H9 (cell line): ENCODE data around the gene TCEAL4. TPM values are rescaled to one million over a fixed set of nuclear protein-coding genes. Genes with fewer than 3 reads are reported as not detected.

Experiments used
- DNase-seq: peaks from one replicate; pipeline ENCODE4 v3.0.0-alpha.2; 2017
- H2AFZ ChIP-seq: one replicate; pipeline ENCODE4 v1.6.1; 2013; ENCODE audit warnings: mild to moderate bottlenecking, low read length, control low read depth, moderate library complexity
- H2AK5ac ChIP-seq: 2 replicates; pipeline ENCODE4 v1.6.1; 2013; ENCODE audit warnings: low read length, control low read depth, mixed read lengths; ENCODE audit not compliant: insufficient read length
- H2BK120ac ChIP-seq: one replicate; pipeline ENCODE4 v1.6.1; 2013; ENCODE audit warnings: low read depth, mild to moderate bottlenecking, low read length, control low read depth, inconsistent platforms; ENCODE audit not compliant: poor library complexity, severe bottlenecking
- H2BK12ac ChIP-seq: 2 replicates; pipeline ENCODE4 v1.6.1; 2013; ENCODE audit warnings: low read length, control low read depth, mixed read lengths, low read depth; ENCODE audit not compliant: insufficient read length
- H2BK15ac ChIP-seq: 2 replicates; pipeline ENCODE4 v1.6.1; 2013; ENCODE audit warnings: low read depth, low read length, control low read depth
- H2BK20ac ChIP-seq: one replicate; pipeline ENCODE4 v1.6.1; 2013; ENCODE audit warnings: low read depth, mild to moderate bottlenecking, low read length, control low read depth, inconsistent platforms; ENCODE audit not compliant: poor library complexity, severe bottlenecking
- H2BK5ac ChIP-seq: 2 replicates; pipeline ENCODE4 v1.6.1; 2013; ENCODE audit warnings: low read length, control low read depth, mixed read lengths; ENCODE audit not compliant: insufficient read length
- H3K14ac ChIP-seq: 2 replicates; pipeline ENCODE4 v1.6.1; 2013; ENCODE audit warnings: low read length, control low read depth; ENCODE audit not compliant: insufficient read depth
- H3K18ac ChIP-seq: 2 replicates; pipeline ENCODE4 v1.6.1; 2013; ENCODE audit warnings: low read depth, mild to moderate bottlenecking, mixed read lengths, low read length, control low read depth; ENCODE audit not compliant: insufficient read length
- H3K23ac ChIP-seq: 2 replicates; pipeline ENCODE4 v1.6.1; 2013; ENCODE audit warnings: low read length, control low read depth, mixed read lengths, low read depth; ENCODE audit not compliant: insufficient read length
- H3K23me2 ChIP-seq: 2 replicates; pipeline ENCODE4 v1.6.1; 2013; ENCODE audit warnings: low read depth, mild to moderate bottlenecking, mixed read lengths, low read length, control low read depth; ENCODE audit not compliant: insufficient read length, poor library complexity, severe bottlenecking
- H3K27ac ChIP-seq: 2 replicates; pipeline ENCODE4 v1.5.1; 2013; ENCODE audit warnings: low read length, control low read depth, mixed read lengths, low read depth; ENCODE audit not compliant: insufficient read length
- H3K27me3 ChIP-seq: 2 replicates; pipeline ENCODE4 v1.6.1; 2013; ENCODE audit warnings: low read length, control low read depth, inconsistent platforms; ENCODE audit not compliant: insufficient read depth
- H3K4ac ChIP-seq: 2 replicates; pipeline ENCODE4 v1.6.1; 2013; ENCODE audit warnings: low read depth, mild to moderate bottlenecking, control low read depth, inconsistent platforms, low read length, moderate library complexity
- H3K4me1 ChIP-seq: 2 replicates; pipeline ENCODE4 v1.6.1; 2013; ENCODE audit warnings: low read length, control low read depth, inconsistent platforms; ENCODE audit not compliant: insufficient read depth
- H3K4me2 ChIP-seq: 2 replicates; pipeline ENCODE4 v1.6.1; 2013; ENCODE audit warnings: low read length, control low read depth, mixed read lengths; ENCODE audit not compliant: insufficient read length, insufficient read depth
- H3K56ac ChIP-seq: 2 replicates; pipeline ENCODE4 v1.6.1; 2013; ENCODE audit warnings: low read depth, mild to moderate bottlenecking, mixed read lengths, low read length, control low read depth; ENCODE audit not compliant: insufficient read length
- H3K79me1 ChIP-seq: 2 replicates; pipeline ENCODE4 v1.6.1; 2013; ENCODE audit warnings: low read depth, mild to moderate bottlenecking, moderate library complexity, low read length, control low read depth, inconsistent platforms; ENCODE audit not compliant: insufficient read depth, poor library complexity, severe bottlenecking
- H3K79me2 ChIP-seq: 2 replicates; pipeline ENCODE4 v1.6.1; 2013; ENCODE audit warnings: low read length, control low read depth, inconsistent platforms; ENCODE audit not compliant: insufficient read depth
- H3K9ac ChIP-seq: 2 replicates; pipeline ENCODE4 v1.6.1; 2013; ENCODE audit warnings: low read length, control low read depth, mixed read lengths; ENCODE audit not compliant: insufficient read length; ENCODE audit errors: extremely low read depth
- H3K9me3 ChIP-seq: one replicate; pipeline ENCODE4 v1.6.1; 2013; ENCODE audit warnings: low read depth, low read length, inconsistent platforms; ENCODE audit not compliant: control insufficient read depth
- H3T11ph ChIP-seq: one replicate; pipeline ENCODE4 v1.6.1; 2013; ENCODE audit warnings: mild to moderate bottlenecking, low read length, control low read depth, inconsistent platforms
- H4K20me1 ChIP-seq: one replicate; pipeline ENCODE4 v1.6.1; 2013; ENCODE audit not compliant: control insufficient read depth, insufficient read length, insufficient read depth
- H4K5ac ChIP-seq: 2 replicates; pipeline ENCODE4 v1.6.1; 2013; ENCODE audit warnings: low read depth, mild to moderate bottlenecking, mixed read lengths, low read length, control low read depth; ENCODE audit not compliant: insufficient read length
- H4K8ac ChIP-seq: replicated peaks from 2 replicates; pipeline ENCODE4 v1.6.1; 2013; ENCODE audit warnings: low read length, control low read depth, mixed read lengths, low read depth; ENCODE audit not compliant: insufficient read length
- H4K91ac ChIP-seq: 2 replicates; pipeline ENCODE4 v1.6.1; 2013; ENCODE audit warnings: low read depth, mild to moderate bottlenecking, moderate library complexity, mixed read lengths, low read length, control low read depth; ENCODE audit not compliant: insufficient read length
- H3K27ac Mint-ChIP-seq, 3 experiments: 2 replicates in 2 of 3; 3 replicates in 1 of 3; pipeline ENCODE4 v1.8.0; 2020 to 2021; ENCODE audit warnings: mixed read lengths in 3 of 3, mild to moderate bottlenecking in 1 of 3, moderate library complexity in 1 of 3
- H3K27me3 Mint-ChIP-seq: 2 replicates; pipeline ENCODE4 v1.8.0; 2021; ENCODE audit warnings: low read depth, mild to moderate bottlenecking, moderate library complexity, mixed read lengths
- H3K36me3 Mint-ChIP-seq, 3 experiments: 2 replicates in 2 of 3; 3 replicates in 1 of 3; pipeline ENCODE4 v1.8.0; 2020 to 2021; ENCODE audit warnings: low read depth in 3 of 3, mixed read lengths in 3 of 3; ENCODE audit not compliant: insufficient read depth in 1 of 3
- H3K4me1 Mint-ChIP-seq, 2 experiments: 2 replicates each; pipeline ENCODE4 v1.8.0; 2020; ENCODE audit warnings: mixed read lengths in 2 of 2
- H3K4me3 Mint-ChIP-seq, 2 experiments: 2 replicates in 1 of 2; 3 replicates in 1 of 2; pipeline ENCODE4 v1.8.0; 2020 to 2021; ENCODE audit warnings: mild to moderate bottlenecking in 2 of 2, mixed read lengths in 2 of 2, moderate library complexity in 1 of 2
- H3K9me3 Mint-ChIP-seq, 2 experiments: 2 replicates in 1 of 2; 3 replicates in 1 of 2; pipeline ENCODE4 v1.8.0; 2020; ENCODE audit warnings: mild to moderate bottlenecking in 2 of 2, mixed read lengths in 2 of 2, moderate library complexity in 1 of 2
- CTCF ChIP-seq: fragments of 200-600 bp; sonication (generic); conservative IDR thresholded peaks from 3 replicates; pipeline ENCODE4 v1.8.0; 2021; ENCODE audit warnings: antibody characterized with exemption, mild to moderate bottlenecking
- WGBS: extraction: QIAGEN DNeasy Blood & Tissue Kit; methylation state at CpG from one replicate; pipeline ENCODE4 v1.1.7; 2013; ENCODE audit warnings: missing lambda C conversion rate, low lambda C conversion rate, mixed read lengths; ENCODE audit not compliant: insufficient read length; ENCODE audit errors: extremely low coverage; 5-methylcytosine and 5-hydroxymethylcytosine counted together
- total RNA-seq: library from RNA; stranded (reverse); gene quantifications from 2 replicates; pipeline ENCODE4 v1.2.1, GENCODE V29; 2021

TCEAL4 gene
- total RNA-seq, 1 experiment from 2014 or later: 49.9 TPM

GRCh38 chrX:103635436-103635835 is 50.1 kb downstream of the TCEAL4 start:
- no peak overlapping the region for H2AFZ ChIP-seq
- no peaks in the 10 kb centered on the region for H3K79me2 ChIP-seq
- H3K9me3 ChIP-seq: no peaks in the 10 kb centered on the region
- no peak overlapping the region for H3T11ph ChIP-seq
- no peaks in the 10 kb centered on the region for H3K79me1 ChIP-seq
- no peak overlapping the region for H3K56ac ChIP-seq
- no peak overlapping the region for H2BK15ac ChIP-seq
- no peak overlapping the region for H2BK5ac ChIP-seq
- no peak overlapping the region for H2BK20ac ChIP-seq
- H2AK5ac ChIP-seq: no peak overlapping the region
- WGBS: no CpG with 5 or more reads among the region's 2 CpGs
- no peak overlapping the region for H3K23ac ChIP-seq
- H3K4ac ChIP-seq: no peak overlapping the region
- Mint-ChIP-seq H3K27me3 (no peaks in the 10 kb centered on the region), H3K36me3 (no peaks in the 10 kb centered on the region), H3K4me3 (no peak overlapping the region), H3K4me1 (peaks cover 1 to 3% of the 10 kb centered on the region in 2 experiments; a peak in 3 of 4 replicates), H3K27ac (no peak overlapping the region), H3K9me3 (peaks cover 0 to 13% of the 10 kb centered on the region in 2 experiments; a peak in 2 of 5 replicates)
- H2BK120ac ChIP-seq: no peak overlapping the region
- no peak overlapping the region for H3K9ac ChIP-seq
- no peaks in the 10 kb centered on the region for H3K23me2 ChIP-seq
- H4K5ac ChIP-seq: no peak overlapping the region
- H4K91ac ChIP-seq: no peak overlapping the region
- no peak for TF ChIP-seq CTCF
- H4K20me1 ChIP-seq: no peaks in the 10 kb centered on the region
- no peak overlapping the region for H3K27ac ChIP-seq
- H3K4me2 ChIP-seq: no peak overlapping the region
- no peak overlapping the region for H3K14ac ChIP-seq
- H4K8ac ChIP-seq: no peak overlapping the region
- H3K18ac ChIP-seq: no peak overlapping the region
- no peaks in the 10 kb centered on the region for H3K4me1 ChIP-seq
- DNase-seq: no peak
- H3K27me3 ChIP-seq: no peaks in the 10 kb centered on the region
- H2BK12ac ChIP-seq: no peak overlapping the region

Other genes starting within 250 kb of the TCEAL4 start
- 24.2 and 30.5 TPM in 2 replicates for gene TCEAL9, start 229.0 kb upstream of the TCEAL4 start, total RNA-seq
- 305 and 321 TPM in 2 replicates for gene BEX3, start 209.0 kb upstream of the TCEAL4 start, total RNA-seq
- not detected in 2 replicates for gene RAB40A, start 66.0 kb upstream of the TCEAL4 start, total RNA-seq
- gene TCEAL3, start 22.4 kb downstream of the TCEAL4 start, total RNA-seq: 10.3 and 11.1 TPM in 2 replicates
- gene TCEAL1, start 43.5 kb downstream of the TCEAL4 start, total RNA-seq: 3.0 and 4.1 TPM in 2 replicates
- gene MORF4L2, start 101.2 kb downstream of the TCEAL4 start, total RNA-seq: 367 and 378 TPM in 2 replicates
- 0.55 and 0.64 TPM in 2 replicates for gene TMEM31, start 125.4 kb downstream of the TCEAL4 start, total RNA-seq
- gene PLP1, start 191.3 kb downstream of the TCEAL4 start, total RNA-seq: 86.3 and 88.3 TPM in 2 replicates
- gene RAB9B, start 246.7 kb downstream of the TCEAL4 start, total RNA-seq: 0.15 and 0.31 TPM in 2 replicates